Calu3 (cell line): ENCODE results near the gene ZC3H8. TPM values are rescaled to one million over a fixed set of nuclear protein-coding genes. Genes with fewer than 3 reads are reported as not detected.

ENCODE experiments used
- BruUV-seq: library from RNA; stranded (reverse); fragments of 400-500 nt; replicated peaks from 2 replicates; lab custom pipeline; 2021; lab: Mats Ljungman, UMichigan
- CTCF ChIA-PET: fragments of 300-600 bp; sonication (Branson Sonifier 250); formaldehyde crosslinking; loops from one replicate; lab custom pipeline; 2022; ENCODE audit warnings: antibody characterized with exemption; lab: Charles Lee
- DNase-seq: peaks from one replicate; pipeline ENCODE4 v3.0.0; 2022
- H3K27ac Mint-ChIP-seq: one replicate; pipeline ENCODE4 v1.8.0; 2022; ENCODE audit warnings: mixed read lengths; ENCODE audit not compliant: unreplicated experiment
- H3K27me3 Mint-ChIP-seq: one replicate; pipeline ENCODE4 v1.8.0; 2022; ENCODE audit warnings: mixed read lengths; ENCODE audit not compliant: unreplicated experiment
- H3K36me3 Mint-ChIP-seq: one replicate; pipeline ENCODE4 v1.8.0; 2022; ENCODE audit warnings: mild to moderate bottlenecking, moderate library complexity, mixed read lengths; ENCODE audit not compliant: insufficient read depth, unreplicated experiment
- H3K4me1 Mint-ChIP-seq: one replicate; pipeline ENCODE4 v1.8.0; 2022; ENCODE audit warnings: mild to moderate bottlenecking, low read depth, mixed read lengths; ENCODE audit not compliant: unreplicated experiment
- H3K4me3 Mint-ChIP-seq: one replicate; pipeline ENCODE4 v1.8.0; 2022; ENCODE audit warnings: mild to moderate bottlenecking, low read depth, moderate library complexity, mixed read lengths; ENCODE audit not compliant: unreplicated experiment
- H3K9me3 Mint-ChIP-seq: one replicate; pipeline ENCODE4 v1.8.0; 2022; ENCODE audit warnings: low read depth, mixed read lengths; ENCODE audit not compliant: unreplicated experiment
- intact Hi-C: fragments of 100-400 bp; cut with micrococcal nuclease; formaldehyde crosslinking; loops from one replicate; pipeline ENCODE4 v1.10.0; 2022; ENCODE audit not compliant: unreplicated experiment
- total RNA-seq: library from RNA; stranded (reverse); gene quantifications from 2 replicates; pipeline ENCODE4 v1.2.3, GENCODE V29; 2022
- TF ChIP-seq, protein P1 (sequence below): fragments of 200-600 bp; IDR thresholded peaks from one replicate; pipeline ENCODE4 v1.8.0; 2022; ENCODE audit warnings: antibody characterized with exemption; ENCODE audit not compliant: unreplicated experiment

Gene ZC3H8
- total RNA-seq, 1 experiment from 2014 or later = 14.1 TPM

DNA sequence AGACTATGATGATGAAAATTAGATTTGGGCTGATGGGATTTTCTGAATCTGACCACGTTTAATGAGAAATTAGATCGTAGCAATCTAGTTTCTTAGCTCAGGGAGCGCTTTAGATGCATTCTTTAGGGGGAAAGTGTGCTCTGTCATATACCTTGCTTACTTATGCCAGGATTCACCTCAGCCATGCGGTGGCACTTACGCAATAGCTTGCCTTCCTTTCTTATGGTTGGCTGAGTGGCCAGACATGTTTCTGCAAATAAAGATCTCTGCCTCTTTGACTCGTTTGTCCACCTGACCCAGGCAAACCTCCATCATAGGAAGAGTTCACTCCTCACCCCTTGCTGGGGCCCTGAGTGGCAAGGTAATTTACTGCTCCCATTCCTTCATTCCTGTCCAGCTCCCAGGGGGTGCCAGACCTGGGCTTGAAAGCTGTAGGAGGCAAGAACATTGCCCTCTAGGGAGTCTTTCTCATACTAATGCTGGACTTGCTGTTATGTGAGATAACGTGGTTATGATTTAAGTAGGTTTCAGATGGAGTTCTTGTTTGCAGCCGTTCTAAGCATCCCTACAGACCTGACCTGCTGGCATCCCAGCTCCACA, 59.6 kb downstream of the ZC3H8 start:
- Mint-ChIP-seq H3K4me1 (no peaks in the 10 kb centered on the region), H3K36me3 (no peaks in the 10 kb centered on the region), H3K9me3 (no peaks in the 10 kb centered on the region), H3K27ac (no peak overlapping the region), H3K4me3 (no peak overlapping the region), H3K27me3 (peaks cover 16% of the 10 kb centered on the region)
- no TSS peak for BruUV-seq
- intact Hi-C loops = no loop called here
- TF ChIP-seq, protein P1, sequence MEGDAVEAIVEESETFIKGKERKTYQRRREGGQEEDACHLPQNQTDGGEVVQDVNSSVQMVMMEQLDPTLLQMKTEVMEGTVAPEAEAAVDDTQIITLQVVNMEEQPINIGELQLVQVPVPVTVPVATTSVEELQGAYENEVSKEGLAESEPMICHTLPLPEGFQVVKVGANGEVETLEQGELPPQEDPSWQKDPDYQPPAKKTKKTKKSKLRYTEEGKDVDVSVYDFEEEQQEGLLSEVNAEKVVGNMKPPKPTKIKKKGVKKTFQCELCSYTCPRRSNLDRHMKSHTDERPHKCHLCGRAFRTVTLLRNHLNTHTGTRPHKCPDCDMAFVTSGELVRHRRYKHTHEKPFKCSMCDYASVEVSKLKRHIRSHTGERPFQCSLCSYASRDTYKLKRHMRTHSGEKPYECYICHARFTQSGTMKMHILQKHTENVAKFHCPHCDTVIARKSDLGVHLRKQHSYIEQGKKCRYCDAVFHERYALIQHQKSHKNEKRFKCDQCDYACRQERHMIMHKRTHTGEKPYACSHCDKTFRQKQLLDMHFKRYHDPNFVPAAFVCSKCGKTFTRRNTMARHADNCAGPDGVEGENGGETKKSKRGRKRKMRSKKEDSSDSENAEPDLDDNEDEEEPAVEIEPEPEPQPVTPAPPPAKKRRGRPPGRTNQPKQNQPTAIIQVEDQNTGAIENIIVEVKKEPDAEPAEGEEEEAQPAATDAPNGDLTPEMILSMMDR = no peak
- DNase-seq = no peak
- CTCF ChIA-PET = interaction anchor here (0.6 kb wide), 1 partner anchor 524 kb away, joined by 3 read pairs; no protein-coding TSS in a partner anchor

- Mint-ChIP-seq H3K9me3 (no peaks in the 10 kb centered on the region), H3K27ac (no peak overlapping the region), H3K4me3 (no peak overlapping the region), H3K27me3 (peaks cover 16% of the 10 kb centered on the region), H3K4me1 (no peaks in the 10 kb centered on the region), H3K36me3 (no peaks in the 10 kb centered on the region)
- TF ChIP-seq, protein P1 = no peak
- intact Hi-C loops = no loop called here
- CTCF ChIA-PET = no interaction called here
- BruUV-seq = no TSS peak
- no peak for DNase-seq
Observed at GRCh38 chr2:112194482-112194881, 60.4 kb downstream of the ZC3H8 start.

- Mint-ChIP-seq H3K27me3 (peaks cover 16% of the 10 kb centered on the region), H3K36me3 (no peaks in the 10 kb centered on the region), H3K9me3 (no peaks in the 10 kb centered on the region), H3K4me1 (no peaks in the 10 kb centered on the region), H3K4me3 (no peak overlapping the region), H3K27ac (no peak overlapping the region)
- TF ChIP-seq, protein P1 = no peak
- no peak for DNase-seq
- intact Hi-C loops = no loop called here
- BruUV-seq = no TSS peak
- CTCF ChIA-PET = no interaction called here
Observed at GRCh38 chr2:112194028-112194427, 60.8 kb downstream of the ZC3H8 start.

GRCh38 chr2:112189001-112189556, 65.8 kb downstream of the ZC3H8 start:
- DNase-seq = no peak
- Mint-ChIP-seq H3K36me3 (peaks cover 5% of the 10 kb centered on the region), H3K4me3 (no peak overlapping the region), H3K27ac (no peak overlapping the region), H3K27me3 (no peaks in the 10 kb centered on the region), H3K9me3 (no peaks in the 10 kb centered on the region), H3K4me1 (peaks cover 10% of the 10 kb centered on the region)
- no TSS peak for BruUV-seq
- CTCF ChIA-PET = no interaction called here
- intact Hi-C loops = no loop called here
- TF ChIP-seq, protein P1 = no peak
